Measurements from ENCODE around the gene TSPAN8. TPM values are rescaled to one million over a fixed set of nuclear protein-coding genes. Genes with fewer than 3 reads are reported as not detected.

The TSPAN8 gene
- total and polyA plus RNA-seq, 2 experiments from 2014 or later = not detected

DNA sequence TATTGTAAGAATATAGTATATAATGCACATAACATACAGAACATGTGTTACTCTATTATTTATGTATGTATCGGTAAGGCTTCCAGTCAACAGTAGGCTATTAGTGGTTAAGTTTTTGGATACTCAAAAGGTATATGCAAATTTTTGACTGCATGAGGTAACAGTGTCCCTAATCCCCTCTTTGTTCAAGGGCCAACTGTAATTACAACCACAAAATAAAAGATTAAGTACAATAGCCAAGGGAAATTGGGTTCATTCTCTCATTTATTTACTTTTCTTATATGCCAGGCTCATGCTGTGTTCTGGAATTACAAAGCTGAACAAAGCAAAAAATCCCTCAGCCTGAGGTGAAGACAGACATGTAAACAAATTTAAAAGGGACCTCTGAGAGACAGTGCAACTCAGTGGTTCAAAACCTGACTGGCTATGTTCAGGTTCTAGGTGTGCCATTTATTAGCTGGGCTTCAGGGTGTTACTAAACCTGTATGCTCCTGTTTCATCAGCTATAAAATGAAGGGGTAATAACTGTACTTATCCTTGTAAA lies 43.4 kb upstream of the TSPAN8 start:
- no peaks in the 10 kb centered on the region for H3K79me2 ChIP-seq (replicated peaks; ENCODE audit: insufficient read depth)
- DNase-seq (ENCODE audit: low spot score) (no peak), ATAC-seq (peak; percentile 60)
- H3K4me3 ChIP-seq = no peak overlapping the region
- Mint-ChIP-seq H3K9me3 (peaks cover 19% of the 10 kb centered on the region), H3K27me3 (ENCODE audit: insufficient read depth, low read depth, poor library complexity) (peaks cover 4% of the 10 kb centered on the region), H3K4me3 (no peak overlapping the region), H3K27ac (no peak overlapping the region), H3K4me1 (peaks cover 21% of the 10 kb centered on the region), H3K36me3 (ENCODE audit: low read depth) (peaks cover 14% of the 10 kb centered on the region)
- H4K20me1 ChIP-seq (replicated peaks; ENCODE audit: insufficient read depth) = no peaks in the 10 kb centered on the region
- peaks cover 13% of the 10 kb centered on the region; the same call in 1 of the 2 replicates for H3K9me2 ChIP-seq (ENCODE audit: insufficient read depth)
- H3K36me3 ChIP-seq (ENCODE audit: insufficient read depth) = no peaks in the 10 kb centered on the region; the same call in 1 of the 2 replicates
- TF ChIP-seq CREB1 (CRISPR knock-in tag; IDR thresholded peaks at IDR 0.05; ENCODE audit: low read depth) (no peak), NANOG (IDR thresholded peaks at IDR 0.05; ENCODE audit: borderline replicate concordance) (peak; percentile 33; the same call in 1 of the 2 replicates)
- no peak overlapping the region for H2AFZ ChIP-seq
- no peak overlapping the region; the same call in 1 of the 2 replicates for H3K4me2 ChIP-seq
- H3K27me3 ChIP-seq (ENCODE audit: insufficient read depth) = no peaks in the 10 kb centered on the region
- H3K27ac ChIP-seq (ENCODE audit: low read depth) = no peak overlapping the region
- peaks cover 10% of the 10 kb centered on the region for H3K4me1 ChIP-seq (ENCODE audit: insufficient read depth)
- no peaks in the 10 kb centered on the region for H3F3A ChIP-seq (replicated peaks; ENCODE audit: low read depth)

DNA sequence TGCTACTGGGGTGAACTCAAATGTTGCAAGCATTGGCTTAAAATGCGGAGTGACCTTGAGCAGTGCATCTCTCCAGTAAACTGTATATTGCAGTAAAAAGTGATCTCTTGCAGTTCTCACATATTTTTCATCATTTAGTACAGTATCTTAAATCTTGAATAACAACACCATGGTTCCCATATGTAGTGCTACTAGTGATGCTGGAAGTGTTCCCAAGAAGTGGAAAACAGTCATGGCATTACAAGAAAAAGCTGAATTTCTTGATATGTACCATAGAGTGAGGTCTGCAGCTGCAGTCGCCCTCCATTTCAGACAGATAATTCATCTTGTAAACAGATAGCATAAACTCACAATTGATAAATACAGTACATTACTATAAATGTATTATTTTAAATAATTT lies 42.9 kb upstream of the TSPAN8 start:
- H3K36me3 Mint-ChIP-seq (ENCODE audit: low read depth) = peaks cover 9% of the 10 kb centered on the region
- Histone ChIP-seq H3F3A (replicated peaks; ENCODE audit: low read depth) (no peaks in the 10 kb centered on the region), H3K4me3 (no peak overlapping the region), H4K20me1 (replicated peaks; ENCODE audit: insufficient read depth) (no peaks in the 10 kb centered on the region), H3K79me2 (replicated peaks; ENCODE audit: insufficient read depth) (no peaks in the 10 kb centered on the region), H3K9me2 (ENCODE audit: insufficient read depth) (peaks cover 13% of the 10 kb centered on the region; the same call in 1 of the 2 replicates), H3K27me3 (ENCODE audit: insufficient read depth) (no peaks in the 10 kb centered on the region), H3K36me3 (ENCODE audit: insufficient read depth) (no peaks in the 10 kb centered on the region), H3K4me1 (ENCODE audit: insufficient read depth) (peaks cover 15% of the 10 kb centered on the region), H3K4me2 (no peak overlapping the region), H2AFZ (no peak overlapping the region), H3K27ac (ENCODE audit: low read depth) (no peak overlapping the region)
- H3K27ac Mint-ChIP-seq = no peak overlapping the region
- H3K9me3 Mint-ChIP-seq = peaks cover 15% of the 10 kb centered on the region
- DNase-seq (ENCODE audit: low spot score) = no peak
- H3K4me1 Mint-ChIP-seq = peaks cover 22% of the 10 kb centered on the region
- H3K27me3 Mint-ChIP-seq (ENCODE audit: insufficient read depth, low read depth, poor library complexity) = peaks cover 4% of the 10 kb centered on the region
- no peak overlapping the region for H3K4me3 Mint-ChIP-seq
- no peak for ATAC-seq
- TF ChIP-seq, protein P1, sequence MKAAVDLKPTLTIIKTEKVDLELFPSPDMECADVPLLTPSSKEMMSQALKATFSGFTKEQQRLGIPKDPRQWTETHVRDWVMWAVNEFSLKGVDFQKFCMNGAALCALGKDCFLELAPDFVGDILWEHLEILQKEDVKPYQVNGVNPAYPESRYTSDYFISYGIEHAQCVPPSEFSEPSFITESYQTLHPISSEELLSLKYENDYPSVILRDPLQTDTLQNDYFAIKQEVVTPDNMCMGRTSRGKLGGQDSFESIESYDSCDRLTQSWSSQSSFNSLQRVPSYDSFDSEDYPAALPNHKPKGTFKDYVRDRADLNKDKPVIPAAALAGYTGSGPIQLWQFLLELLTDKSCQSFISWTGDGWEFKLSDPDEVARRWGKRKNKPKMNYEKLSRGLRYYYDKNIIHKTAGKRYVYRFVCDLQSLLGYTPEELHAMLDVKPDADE (IDR thresholded peaks at IDR 0.05) = no peak
- TF ChIP-seq, protein P2, sequence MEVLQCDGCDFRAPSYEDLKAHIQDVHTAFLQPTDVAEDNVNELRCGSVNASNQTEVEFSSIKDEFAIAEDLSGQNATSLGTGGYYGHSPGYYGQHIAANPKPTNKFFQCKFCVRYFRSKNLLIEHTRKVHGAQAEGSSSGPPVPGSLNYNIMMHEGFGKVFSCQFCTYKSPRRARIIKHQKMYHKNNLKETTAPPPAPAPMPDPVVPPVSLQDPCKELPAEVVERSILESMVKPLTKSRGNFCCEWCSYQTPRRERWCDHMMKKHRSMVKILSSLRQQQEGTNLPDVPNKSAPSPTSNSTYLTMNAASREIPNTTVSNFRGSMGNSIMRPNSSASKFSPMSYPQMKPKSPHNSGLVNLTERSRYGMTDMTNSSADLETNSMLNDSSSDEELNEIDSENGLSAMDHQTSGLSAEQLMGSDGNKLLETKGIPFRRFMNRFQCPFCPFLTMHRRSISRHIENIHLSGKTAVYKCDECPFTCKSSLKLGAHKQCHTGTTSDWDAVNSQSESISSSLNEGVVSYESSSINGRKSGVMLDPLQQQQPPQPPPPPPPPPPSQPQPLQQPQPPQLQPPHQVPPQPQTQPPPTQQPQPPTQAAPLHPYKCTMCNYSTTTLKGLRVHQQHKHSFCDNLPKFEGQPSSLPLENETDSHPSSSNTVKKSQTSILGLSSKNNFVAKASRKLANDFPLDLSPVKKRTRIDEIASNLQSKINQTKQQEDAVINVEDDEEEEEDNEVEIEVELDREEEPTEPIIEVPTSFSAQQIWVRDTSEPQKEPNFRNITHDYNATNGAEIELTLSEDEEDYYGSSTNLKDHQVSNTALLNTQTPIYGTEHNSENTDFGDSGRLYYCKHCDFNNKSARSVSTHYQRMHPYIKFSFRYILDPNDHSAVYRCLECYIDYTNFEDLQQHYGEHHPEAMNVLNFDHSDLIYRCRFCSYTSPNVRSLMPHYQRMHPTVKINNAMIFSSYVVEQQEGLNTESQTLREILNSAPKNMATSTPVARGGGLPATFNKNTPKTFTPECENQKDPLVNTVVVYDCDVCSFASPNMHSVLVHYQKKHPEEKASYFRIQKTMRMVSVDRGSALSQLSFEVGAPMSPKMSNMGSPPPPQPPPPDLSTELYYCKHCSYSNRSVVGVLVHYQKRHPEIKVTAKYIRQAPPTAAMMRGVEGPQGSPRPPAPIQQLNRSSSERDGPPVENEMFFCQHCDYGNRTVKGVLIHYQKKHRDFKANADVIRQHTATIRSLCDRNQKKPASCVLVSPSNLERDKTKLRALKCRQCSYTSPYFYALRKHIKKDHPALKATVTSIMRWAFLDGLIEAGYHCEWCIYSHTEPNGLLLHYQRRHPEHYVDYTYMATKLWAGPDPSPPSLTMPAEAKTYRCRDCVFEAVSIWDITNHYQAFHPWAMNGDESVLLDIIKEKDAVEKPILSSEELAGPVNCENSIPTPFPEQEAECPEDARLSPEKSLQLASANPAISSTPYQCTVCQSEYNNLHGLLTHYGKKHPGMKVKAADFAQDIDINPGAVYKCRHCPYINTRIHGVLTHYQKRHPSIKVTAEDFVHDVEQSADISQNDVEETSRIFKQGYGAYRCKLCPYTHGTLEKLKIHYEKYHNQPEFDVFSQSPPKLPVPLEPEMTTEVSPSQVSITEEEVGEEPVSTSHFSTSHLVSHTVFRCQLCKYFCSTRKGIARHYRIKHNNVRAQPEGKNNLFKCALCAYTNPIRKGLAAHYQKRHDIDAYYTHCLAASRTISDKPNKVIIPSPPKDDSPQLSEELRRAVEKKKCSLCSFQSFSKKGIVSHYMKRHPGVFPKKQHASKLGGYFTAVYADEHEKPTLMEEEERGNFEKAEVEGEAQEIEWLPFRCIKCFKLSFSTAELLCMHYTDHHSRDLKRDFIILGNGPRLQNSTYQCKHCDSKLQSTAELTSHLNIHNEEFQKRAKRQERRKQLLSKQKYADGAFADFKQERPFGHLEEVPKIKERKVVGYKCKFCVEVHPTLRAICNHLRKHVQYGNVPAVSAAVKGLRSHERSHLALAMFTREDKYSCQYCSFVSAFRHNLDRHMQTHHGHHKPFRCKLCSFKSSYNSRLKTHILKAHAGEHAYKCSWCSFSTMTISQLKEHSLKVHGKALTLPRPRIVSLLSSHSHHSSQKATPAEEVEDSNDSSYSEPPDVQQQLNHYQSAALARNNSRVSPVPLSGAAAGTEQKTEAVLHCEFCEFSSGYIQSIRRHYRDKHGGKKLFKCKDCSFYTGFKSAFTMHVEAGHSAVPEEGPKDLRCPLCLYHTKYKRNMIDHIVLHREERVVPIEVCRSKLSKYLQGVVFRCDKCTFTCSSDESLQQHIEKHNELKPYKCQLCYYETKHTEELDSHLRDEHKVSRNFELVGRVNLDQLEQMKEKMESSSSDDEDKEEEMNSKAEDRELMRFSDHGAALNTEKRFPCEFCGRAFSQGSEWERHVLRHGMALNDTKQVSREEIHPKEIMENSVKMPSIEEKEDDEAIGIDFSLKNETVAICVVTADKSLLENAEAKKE (CRISPR knock-in tag; IDR thresholded peaks at IDR 0.05) = no peak
- no peak for TF ChIP-seq POLR2AphosphoS5 (IDR thresholded peaks at IDR 0.05; ENCODE audit: low read depth)
- no peak for TF ChIP-seq ZNF331 (CRISPR knock-in tag; IDR thresholded peaks at IDR 0.05; ENCODE audit: low read depth)
- TF ChIP-seq JUNB (IDR thresholded peaks at IDR 0.05; ENCODE audit: unreplicated experiment) = no peak
- no peak for TF ChIP-seq ZNF114 (CRISPR knock-in tag; IDR thresholded peaks at IDR 0.05)
- TF ChIP-seq EZH2 (IDR thresholded peaks at IDR 0.05; ENCODE audit: low read depth, unreplicated experiment) = no peak
- TF ChIP-seq NANOG (IDR thresholded peaks at IDR 0.05; ENCODE audit: borderline replicate concordance) = no peak
- TF ChIP-seq STAT1 (IDR thresholded peaks at IDR 0.05; ENCODE audit: unreplicated experiment) = no peak
- no peak for TF ChIP-seq CREB1 (CRISPR knock-in tag; IDR thresholded peaks at IDR 0.05; ENCODE audit: low read depth)
- no peak for TF ChIP-seq EZH2phosphoT487 (IDR thresholded peaks at IDR 0.05; ENCODE audit: unreplicated experiment)
- TF ChIP-seq, protein P3, sequence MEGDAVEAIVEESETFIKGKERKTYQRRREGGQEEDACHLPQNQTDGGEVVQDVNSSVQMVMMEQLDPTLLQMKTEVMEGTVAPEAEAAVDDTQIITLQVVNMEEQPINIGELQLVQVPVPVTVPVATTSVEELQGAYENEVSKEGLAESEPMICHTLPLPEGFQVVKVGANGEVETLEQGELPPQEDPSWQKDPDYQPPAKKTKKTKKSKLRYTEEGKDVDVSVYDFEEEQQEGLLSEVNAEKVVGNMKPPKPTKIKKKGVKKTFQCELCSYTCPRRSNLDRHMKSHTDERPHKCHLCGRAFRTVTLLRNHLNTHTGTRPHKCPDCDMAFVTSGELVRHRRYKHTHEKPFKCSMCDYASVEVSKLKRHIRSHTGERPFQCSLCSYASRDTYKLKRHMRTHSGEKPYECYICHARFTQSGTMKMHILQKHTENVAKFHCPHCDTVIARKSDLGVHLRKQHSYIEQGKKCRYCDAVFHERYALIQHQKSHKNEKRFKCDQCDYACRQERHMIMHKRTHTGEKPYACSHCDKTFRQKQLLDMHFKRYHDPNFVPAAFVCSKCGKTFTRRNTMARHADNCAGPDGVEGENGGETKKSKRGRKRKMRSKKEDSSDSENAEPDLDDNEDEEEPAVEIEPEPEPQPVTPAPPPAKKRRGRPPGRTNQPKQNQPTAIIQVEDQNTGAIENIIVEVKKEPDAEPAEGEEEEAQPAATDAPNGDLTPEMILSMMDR (conservative IDR thresholded peaks at IDR 0.05; ENCODE audit: low read depth in 2 of 2) = no peak

Data from GM23338 (cell line).